Measurements from ENCODE around the gene OR1E1.
"Not testable (repeated sequence)": the region's sequence is repeated elsewhere in the genome, so short reads cannot be mapped to it uniquely, and the experiment has no call there.

OR1E1 gene

DNA sequence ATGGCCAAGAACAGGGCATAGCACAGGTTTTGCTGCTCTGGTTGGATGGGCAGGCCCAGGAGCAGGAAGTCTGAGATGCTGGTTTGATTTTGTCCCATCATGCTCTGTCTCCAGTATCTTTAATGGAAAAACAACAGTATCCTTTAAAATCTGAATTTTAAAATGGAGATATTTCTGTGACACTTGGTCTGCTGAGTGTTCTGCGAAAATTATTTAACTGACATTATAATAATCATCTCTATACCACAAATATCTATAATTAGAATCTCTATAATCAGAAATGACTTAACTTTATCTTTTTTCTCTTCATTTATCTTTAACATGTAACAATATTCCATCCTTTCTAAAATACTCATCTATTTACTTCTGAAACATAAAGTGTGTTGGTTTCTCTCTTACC is at the start of gene OR1E1:
OR1E1 (minus strand) TSS at position 101 of the 400 bp plus-strand sequence; CDS start at position 101, 0 bp downstream.
- H3K27ac ChIP-seq, result no peak within 1 kb of the TSS
- TF ChIP-seq ZFX (IDR thresholded peaks at IDR 0.05) (no peak), CTCF (conservative IDR thresholded peaks at IDR 0.05) (no peak)

DNA sequence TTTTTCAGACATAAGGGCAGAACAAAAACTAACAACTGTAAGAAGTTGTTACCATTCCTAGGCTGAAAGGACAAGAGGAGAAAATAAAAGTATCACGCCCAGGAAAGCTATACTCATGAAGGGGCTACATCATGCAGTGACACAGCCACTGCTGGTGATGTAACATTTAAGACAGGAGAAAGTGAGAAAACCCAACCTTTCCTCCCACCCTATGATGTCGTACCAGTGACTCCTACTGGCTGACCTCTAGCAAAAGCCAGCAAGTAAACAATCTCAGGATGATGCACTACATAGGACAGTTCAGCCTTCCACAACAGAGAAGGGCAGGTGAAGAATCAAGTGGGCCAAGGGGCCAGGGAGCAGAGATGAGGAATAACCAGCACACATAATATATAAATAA is 49.4 kb upstream of the OR1E1 start:
- no peak overlapping the region for H3K27ac ChIP-seq
- TF ChIP-seq CTCF (conservative IDR thresholded peaks at IDR 0.05) (peak; percentile 34), ZFX (IDR thresholded peaks at IDR 0.05) (no peak)

DNA sequence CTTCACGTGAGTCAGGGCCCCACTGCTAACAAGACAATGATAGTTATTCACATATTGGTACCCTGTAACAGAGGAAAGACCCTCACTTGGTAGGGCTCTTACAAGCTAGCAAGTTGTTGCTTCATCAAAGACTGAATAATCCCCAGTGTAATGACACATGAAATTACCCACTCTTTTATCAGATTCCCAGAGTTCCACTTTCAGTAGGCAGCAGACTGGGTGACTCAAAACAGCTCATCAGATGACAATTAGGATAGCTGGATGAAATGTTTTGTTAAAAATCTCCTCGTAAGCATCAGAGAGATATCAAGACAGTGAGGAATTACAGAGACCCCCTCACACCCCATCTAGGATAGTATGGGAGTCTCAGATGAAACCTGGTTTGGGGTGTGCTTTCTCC is 42.2 kb upstream of the OR1E1 start:
- TF ChIP-seq CTCF (conservative IDR thresholded peaks at IDR 0.05) (no peak), ZFX (IDR thresholded peaks at IDR 0.05) (no peak)
- no peak overlapping the region for H3K27ac ChIP-seq

- H3K27ac ChIP-seq, result no peak overlapping the region
- TF ChIP-seq CTCF (conservative IDR thresholded peaks at IDR 0.05), result no peak
- TF ChIP-seq ZFX (IDR thresholded peaks at IDR 0.05), result no peak
These were observed 40.2 kb upstream of the OR1E1 start for GRCh38 chr17:3438368-3438767.

DNA sequence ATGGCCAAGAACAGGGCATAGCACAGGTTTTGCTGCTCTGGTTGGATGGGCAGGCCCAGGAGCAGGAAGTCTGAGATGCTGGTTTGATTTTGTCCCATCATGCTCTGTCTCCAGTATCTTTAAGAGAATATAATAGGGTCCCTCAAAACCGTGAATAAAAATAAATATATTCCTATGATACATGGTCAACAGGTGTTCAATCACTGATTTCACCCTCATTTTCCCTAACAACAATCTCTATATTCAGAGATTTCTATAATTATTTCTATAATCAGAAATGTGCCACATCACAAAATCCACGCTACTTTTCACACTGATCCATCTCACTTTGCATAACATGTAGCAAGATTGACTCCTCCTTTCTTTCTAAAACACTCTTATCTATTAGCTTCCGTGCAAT is 35.5 kb upstream of the OR1E1 start, which contains the start of gene OR1E2:
OR1E2 (minus strand) TSS at position 101 of the 400 bp plus-strand sequence; CDS start at position 101, 0 bp downstream.
- TF ChIP-seq CTCF (conservative IDR thresholded peaks at IDR 0.05) (no peak), ZFX (IDR thresholded peaks at IDR 0.05) (no peak)
- no peak within 1 kb of the TSS for H3K27ac ChIP-seq

- not testable (repeated sequence) for H3K27ac ChIP-seq
These were observed 35.0 kb upstream of the OR1E1 start for GRCh38 chr17:3433215-3433614.

DNA sequence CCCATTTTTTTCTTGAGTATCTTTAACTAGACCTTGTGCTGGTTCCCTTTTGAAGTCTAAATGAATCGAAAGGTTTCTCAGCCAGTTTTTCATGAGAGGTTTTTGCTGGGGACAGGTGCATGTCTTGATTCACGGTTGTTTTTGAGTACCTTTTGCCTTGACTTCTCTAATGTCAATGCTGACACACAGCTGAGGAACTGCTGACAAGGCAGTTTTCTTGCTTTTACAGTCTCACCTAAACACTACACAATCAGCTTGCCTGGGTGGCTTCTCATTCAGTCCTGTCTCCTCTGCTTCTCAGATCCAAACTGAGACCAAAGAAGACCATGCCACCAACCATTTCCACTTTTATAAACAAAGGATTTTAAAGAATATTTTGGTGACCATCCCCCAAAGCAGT is 20.0 kb upstream of the OR1E1 start:
- TF ChIP-seq ZFX (IDR thresholded peaks at IDR 0.05), result no peak
- no peak overlapping the region for H3K27ac ChIP-seq

DNA sequence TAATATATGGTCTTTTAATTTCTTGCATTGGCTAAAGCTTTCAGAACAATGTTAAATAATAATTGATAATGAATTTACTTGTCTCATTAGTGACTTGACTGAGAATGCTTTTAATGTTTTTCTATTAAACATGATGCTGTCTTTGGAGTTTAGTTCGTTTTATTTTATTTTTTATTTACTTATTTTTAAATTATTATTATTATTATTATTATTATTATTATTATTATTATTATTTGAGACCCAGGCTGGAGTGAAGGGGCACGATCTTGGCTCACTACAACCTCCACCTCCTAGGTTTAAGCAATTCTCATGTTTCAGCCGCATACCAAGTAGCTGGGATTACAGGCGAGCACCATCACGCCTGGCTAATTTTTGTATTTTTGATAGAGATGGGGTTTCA is 17.4 kb upstream of the OR1E1 start:
- TF ChIP-seq CTCF (conservative IDR thresholded peaks at IDR 0.05) (no peak), ZFX (IDR thresholded peaks at IDR 0.05) (no peak)
- no peak overlapping the region for H3K27ac ChIP-seq

DNA sequence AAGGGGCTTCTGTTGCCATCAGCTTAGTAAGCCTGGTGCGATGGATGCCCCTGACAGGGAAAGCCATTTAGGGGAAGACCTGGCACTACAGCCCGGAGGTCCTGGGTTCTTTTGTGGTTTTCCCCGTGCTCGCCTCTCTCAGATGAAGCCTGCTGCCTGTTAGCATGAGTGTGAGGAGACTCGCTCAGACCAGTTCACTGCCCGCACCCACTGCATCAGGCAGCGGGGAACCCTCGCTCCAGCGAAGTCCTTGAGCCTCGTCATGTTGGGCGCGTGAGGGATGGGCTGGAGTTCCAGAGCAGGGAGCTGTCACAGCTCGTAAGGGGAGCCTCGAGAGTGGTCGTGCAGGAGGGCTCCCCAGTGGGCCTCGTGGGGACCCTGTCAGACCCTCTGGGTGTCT is 14.0 kb upstream of the OR1E1 start:
- H3K27ac ChIP-seq, result not testable (repeated sequence)

Measured in C4-2B (cell line).